ENCODE results near the gene TDG. TPM values are rescaled to one million over a fixed set of nuclear protein-coding genes. Genes with fewer than 3 reads are reported as not detected.
A peak's percentile ranks its signal among the peaks of the same experiment; 100 is the strongest.

The TDG gene
- total RNA-seq, 6 donors from 2014 or later: 14.8 to 24.5 (median 17.4) TPM

GRCh38 chr12:103948746-103949406 lies 16.8 kb upstream of the TDG start:
- H3K4me1 ChIP-seq: no peaks in the 10 kb centered on the region

GRCh38 chr12:103952497-103952896 lies 13.2 kb upstream of the TDG start:
- no peak for DNase-seq
- Histone ChIP-seq H3K9me3 (no peaks in the 10 kb centered on the region), H3K27ac (no peak overlapping the region), H3K4me1 (peaks cover 16 to 19% (median 17%) of the 10 kb centered on the region in 4 donors), H3K27me3 (no peaks in the 10 kb centered on the region), H3K36me3 (peaks cover 24 to 72% (median 49%) of the 10 kb centered on the region in 4 donors), H3K4me3 (no peak overlapping the region)
- ATAC-seq (ENCODE audit: low FRiP score in 2 of 2): no peak
- no peak for TF ChIP-seq POLR2A (IDR thresholded peaks at IDR 0.05)
- 84 to 89% methylated on average over 1 of the region's 1 CpG for WGBS, 2 donors

More at GRCh38 chr12:103948746-103949406, 16.8 kb upstream of the TDG start:
- DNase-seq: no peak
- peaks cover 60 to 100% (median 84%) of the 10 kb centered on the region in 4 donors for H3K36me3 ChIP-seq
- H3K27ac ChIP-seq: no peak overlapping the region
- no peaks in the 10 kb centered on the region for H3K9me3 ChIP-seq
- no peak overlapping the region for H3K4me3 ChIP-seq
- H3K27me3 ChIP-seq: no peaks in the 10 kb centered on the region
- no peak for ATAC-seq (ENCODE audit: low FRiP score in 2 of 2)
- TF ChIP-seq CTCF (IDR thresholded peaks at IDR 0.05) (no peak), POLR2A (IDR thresholded peaks at IDR 0.05) (no peak), POLR2AphosphoS5 (IDR thresholded peaks at IDR 0.05) (no peak), EP300 (IDR thresholded peaks at IDR 0.05) (no peak)
- 83 to 88% methylated on average over 13 of the region's 13 CpGs for WGBS, 2 donors

- Histone ChIP-seq H3K9me3 (no peaks in the 10 kb centered on the region), H3K27ac (peak overlapping the region; percentile 86 to 89 (median 88)), H3K36me3 (peaks cover 3 to 37% (median 17%) of the 10 kb centered on the region in 4 donors), H3K4me3 (peak overlapping the region; percentile 76 to 96 (median 86)), H3K4me1 (peaks cover 16 to 25% (median 19%) of the 10 kb centered on the region in 4 donors), H3K27me3 (no peaks in the 10 kb centered on the region)
- DNase-seq (no peak), ATAC-seq (ENCODE audit: low FRiP score in 2 of 2) (peak in 1 of 2 donors; percentile 1)
- TF ChIP-seq CTCF (IDR thresholded peaks at IDR 0.05) (no peak), POLR2AphosphoS5 (IDR thresholded peaks at IDR 0.05) (no peak), POLR2A (IDR thresholded peaks at IDR 0.05) (no peak), EP300 (IDR thresholded peaks at IDR 0.05) (no peak)
- 28 to 31% methylated on average over 7 of the region's 7 CpGs for WGBS, 2 donors
Measured at GRCh38 chr12:103955811-103956508, 9.7 kb upstream of the TDG start.

GRCh38 chr12:103956509-103957027 lies 9.1 kb upstream of the TDG start:
- Histone ChIP-seq H3K36me3 (peaks cover 0 to 31% (median 14%) of the 10 kb centered on the region in 4 donors), H3K4me1 (peaks cover 16 to 25% (median 19%) of the 10 kb centered on the region in 4 donors), H3K9me3 (no peaks in the 10 kb centered on the region), H3K27ac (peak overlapping the region; percentile 86 to 89 (median 88)), H3K27me3 (no peaks in the 10 kb centered on the region), H3K4me3 (peak overlapping the region; percentile 76 to 96 (median 86))
- DNase-seq (peak; percentile 38 to 86), ATAC-seq (ENCODE audit: low FRiP score in 2 of 2) (peak; percentile 63 to 64)
- no peak for TF ChIP-seq EP300 (IDR thresholded peaks at IDR 0.05)
- no peak for TF ChIP-seq CTCF (IDR thresholded peaks at IDR 0.05)
- TF ChIP-seq POLR2A (IDR thresholded peaks at IDR 0.05): no peak
- no peak for TF ChIP-seq POLR2AphosphoS5 (IDR thresholded peaks at IDR 0.05)
- WGBS, 2 donors: 0% methylated on average over 10 to 30 of the region's 31 CpGs

- H3K36me3 ChIP-seq: peaks cover 0 to 18% (median 8%) of the 10 kb centered on the region in 4 donors
Measured at GRCh38 chr12:103957865-103958388, 7.7 kb upstream of the TDG start.

More at GRCh38 chr12:103957865-103958388, 7.7 kb upstream of the TDG start:
- no peak for TF ChIP-seq POLR2A (IDR thresholded peaks at IDR 0.05)
- no peak for TF ChIP-seq CTCF (IDR thresholded peaks at IDR 0.05)
- no peak for TF ChIP-seq EP300 (IDR thresholded peaks at IDR 0.05)
- TF ChIP-seq POLR2AphosphoS5 (IDR thresholded peaks at IDR 0.05): no peak
- Histone ChIP-seq H3K27me3 (no peaks in the 10 kb centered on the region), H3K4me3 (peak overlapping the region in 3 of 4 donors; percentile 76 to 96 (median 93)), H3K9me3 (no peaks in the 10 kb centered on the region), H3K27ac (peak overlapping the region; percentile 86 to 89 (median 88)), H3K4me1 (peaks cover 16 to 25% (median 19%) of the 10 kb centered on the region in 4 donors)
- 89 to 91% methylated on average over 7 of the region's 7 CpGs for WGBS, 2 donors
- ATAC-seq (ENCODE audit: low FRiP score in 2 of 2) (no peak), DNase-seq (no peak)

All from upper lobe of left lung (tissue), 6 donors.